Tibial nerve (tissue), 4 donors: ENCODE data around the gene PCDHGA12. TPM values are rescaled to one million over a fixed set of nuclear protein-coding genes. Genes with fewer than 3 reads are reported as not detected.

Experiments
- DNase-seq, 2 donors: peaks; one replicate each; pipeline ENCODE4 v3.0.0-alpha.2; 2019; ENCODE audit warnings: low spot score in 2 of 2
- H3K27ac ChIP-seq, 4 donors: fragments of 200-600 bp; sonication (generic) in 3 of 4; one replicate each; pipeline ENCODE4 v1.5.1; 2017 to 2019; ENCODE audit warnings: mild to moderate bottlenecking in 1 of 4
- H3K27me3 ChIP-seq, 2 donors: fragments of 200-600 bp; sonication (generic) in 1 of 2; one replicate each; pipeline versions ENCODE4 v1.5.1 to v1.6.0; 2017 to 2019
- H3K36me3 ChIP-seq, 3 donors: fragments of 200-600 bp; sonication (generic); one replicate each; pipeline ENCODE4 v1.5.1; 2018 to 2019
- H3K4me1 ChIP-seq, 4 donors: fragments of 200-600 bp; sonication (generic) in 3 of 4; one replicate each; pipeline ENCODE4 v1.5.1; 2017 to 2019
- H3K4me3 ChIP-seq, 4 donors: fragments of 200-600 bp; sonication (generic) in 3 of 4; one replicate each; pipeline ENCODE4 v1.5.1; 2017 to 2019; ENCODE audit warnings: mild to moderate bottlenecking in 1 of 4, moderate library complexity in 1 of 4
- H3K9me3 ChIP-seq, 4 donors: fragments of 200-600 bp; sonication (generic) in 3 of 4; one replicate each; pipeline ENCODE4 v1.5.1; 2017 to 2019
- EP300 ChIP-seq, 2 donors: sonication (generic); formaldehyde crosslinking; IDR thresholded peaks; one replicate each; pipeline ENCODE4 v1.6.1; 2017; ENCODE audit warnings: antibody characterized with exemption in 2 of 2, mild to moderate bottlenecking in 1 of 2
- POLR2A ChIP-seq, 2 donors: fragments of 450-650 bp; IDR thresholded peaks; one replicate each; pipeline ENCODE4 v1.6.1; 2017; ENCODE audit warnings: antibody characterized with exemption in 2 of 2, mild to moderate bottlenecking in 2 of 2, moderate library complexity in 2 of 2
- WGBS, 2 donors: methylation state at CpG; one replicate each; pipeline ENCODE4 v1.1.5; 2018; 5-methylcytosine and 5-hydroxymethylcytosine counted together
- total RNA-seq, 4 donors: library from RNA; depleted of rRNA; stranded (reverse); fragments of >200 nt; gene quantifications; one replicate each; pipeline ENCODE4 v1.1.0, GENCODE V29; 2016
- TF ChIP-seq, protein P1 (sequence below), 5 experiments: fragments of 200-600 bp in 3 of 5; fragments of 450-650 bp in 2 of 5; sonication (generic) in 3 of 5; IDR thresholded peaks; one replicate each; pipeline ENCODE4 v1.5.1; 2016 to 2019; ENCODE audit warnings: antibody characterized with exemption in 5 of 5, mild to moderate bottlenecking in 3 of 5, moderate library complexity in 2 of 5

Gene PCDHGA12
- total RNA-seq, 4 donors from 2014 or later = 7.9 to 19.8 (median 10.1) TPM

DNA sequence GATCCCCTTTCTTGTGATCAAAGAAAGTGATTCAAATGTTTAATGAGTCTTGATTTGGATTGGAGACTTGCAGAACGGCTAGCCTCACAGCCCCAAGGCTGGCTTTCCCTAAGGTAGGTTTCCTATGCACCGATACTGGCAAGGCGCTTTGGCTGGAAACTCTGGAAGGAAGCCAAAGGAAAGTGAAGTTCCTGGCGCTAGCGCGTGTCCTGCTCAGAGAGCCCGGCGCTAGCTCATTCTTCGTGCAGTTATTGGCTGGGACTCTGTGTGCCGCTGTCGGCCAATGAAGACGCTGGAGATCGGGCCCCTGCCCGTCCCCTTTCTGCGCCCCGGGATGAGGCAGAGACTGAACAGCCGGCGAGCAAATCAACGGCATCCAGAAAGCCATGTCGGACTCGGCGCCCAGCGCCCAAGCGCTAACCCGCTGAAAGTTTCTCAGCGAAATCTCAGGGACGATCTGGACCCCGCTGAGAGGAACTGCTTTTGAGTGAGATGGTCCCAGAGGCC is 45.4 kb downstream of the PCDHGA12 start, which contains the start of gene PCDHGC3:
TSS of gene PCDHGC3 (plus strand) at position 342 of the 507 bp plus-strand sequence. CDS start at position 493, 151 bp downstream.
- H3K27ac ChIP-seq = peak within 1 kb of the TSS; percentile 57 to 88 (median 78)
- H3K4me3 ChIP-seq = peak within 1 kb of the TSS; percentile 29 to 60 (median 46)
- H3K27me3 ChIP-seq = no peaks in the 10 kb centered on the region
- H3K4me1 ChIP-seq = peaks cover 3 to 44% (median 26%) of the 10 kb centered on the region in 4 donors
- TF ChIP-seq POLR2A (IDR thresholded peaks at IDR 0.05) (peak in 1 of 2 donors; percentile 47), EP300 (IDR thresholded peaks at IDR 0.05) (peak in 1 of 2 donors; percentile 72)
- TF ChIP-seq, protein P1, sequence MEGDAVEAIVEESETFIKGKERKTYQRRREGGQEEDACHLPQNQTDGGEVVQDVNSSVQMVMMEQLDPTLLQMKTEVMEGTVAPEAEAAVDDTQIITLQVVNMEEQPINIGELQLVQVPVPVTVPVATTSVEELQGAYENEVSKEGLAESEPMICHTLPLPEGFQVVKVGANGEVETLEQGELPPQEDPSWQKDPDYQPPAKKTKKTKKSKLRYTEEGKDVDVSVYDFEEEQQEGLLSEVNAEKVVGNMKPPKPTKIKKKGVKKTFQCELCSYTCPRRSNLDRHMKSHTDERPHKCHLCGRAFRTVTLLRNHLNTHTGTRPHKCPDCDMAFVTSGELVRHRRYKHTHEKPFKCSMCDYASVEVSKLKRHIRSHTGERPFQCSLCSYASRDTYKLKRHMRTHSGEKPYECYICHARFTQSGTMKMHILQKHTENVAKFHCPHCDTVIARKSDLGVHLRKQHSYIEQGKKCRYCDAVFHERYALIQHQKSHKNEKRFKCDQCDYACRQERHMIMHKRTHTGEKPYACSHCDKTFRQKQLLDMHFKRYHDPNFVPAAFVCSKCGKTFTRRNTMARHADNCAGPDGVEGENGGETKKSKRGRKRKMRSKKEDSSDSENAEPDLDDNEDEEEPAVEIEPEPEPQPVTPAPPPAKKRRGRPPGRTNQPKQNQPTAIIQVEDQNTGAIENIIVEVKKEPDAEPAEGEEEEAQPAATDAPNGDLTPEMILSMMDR (IDR thresholded peaks at IDR 0.05) = peak; percentile 38 to 74 (median 61)
- no peaks in the 10 kb centered on the region for H3K9me3 ChIP-seq
- DNase-seq = peak; percentile 79 to 84
- H3K36me3 ChIP-seq = peaks cover 0 to 6% (median 0%) of the 10 kb centered on the region in 3 donors
- WGBS, 2 donors = 0 to 2% methylated on average over 12 to 28 of the region's 28 CpGs

DNA sequence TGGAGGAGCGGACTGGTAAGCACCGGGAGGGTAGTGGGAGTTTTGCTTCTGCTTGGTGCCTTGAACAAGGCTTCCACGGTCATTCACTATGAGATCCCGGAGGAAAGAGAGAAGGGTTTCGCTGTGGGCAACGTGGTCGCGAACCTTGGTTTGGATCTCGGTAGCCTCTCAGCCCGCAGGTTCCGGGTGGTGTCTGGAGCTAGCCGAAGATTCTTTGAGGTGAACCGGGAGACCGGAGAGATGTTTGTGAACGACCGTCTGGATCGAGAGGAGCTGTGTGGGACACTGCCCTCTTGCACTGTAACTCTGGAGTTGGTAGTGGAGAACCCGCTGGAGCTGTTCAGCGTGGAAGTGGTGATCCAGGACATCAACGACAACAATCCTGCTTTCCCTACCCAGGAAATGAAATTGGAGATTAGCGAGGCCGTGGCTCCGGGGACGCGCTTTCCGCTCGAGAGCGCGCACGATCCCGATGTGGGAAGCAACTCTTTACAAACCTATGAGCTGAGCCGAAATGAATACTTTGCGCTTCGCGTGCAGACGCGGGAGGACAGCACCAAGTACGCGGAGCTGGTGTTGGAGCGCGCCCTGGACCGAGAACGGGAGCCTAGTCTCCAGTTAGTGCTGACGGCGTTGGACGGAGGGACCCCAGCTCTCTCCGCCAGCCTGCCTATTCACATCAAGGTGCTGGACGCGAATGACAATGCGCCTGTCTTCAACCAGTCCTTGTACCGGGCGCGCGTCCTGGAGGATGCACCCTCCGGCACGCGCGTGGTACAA is 46.0 kb downstream of the PCDHGA12 start:
- Histone ChIP-seq H3K9me3 (no peaks in the 10 kb centered on the region), H3K4me3 (peak overlapping the region; percentile 29 to 60 (median 46)), H3K27ac (peak overlapping the region; percentile 57 to 88 (median 78)), H3K27me3 (no peaks in the 10 kb centered on the region), H3K36me3 (peaks cover 0 to 1% (median 0%) of the 10 kb centered on the region in 3 donors), H3K4me1 (peaks cover 3 to 49% (median 26%) of the 10 kb centered on the region in 4 donors)
- DNase-seq = peak; percentile 41 to 50
- 1 to 2% methylated on average over 55 to 58 of the region's 58 CpGs for WGBS, 2 donors
- peak in 1 of 2 donors; percentile 7 for TF ChIP-seq POLR2A (IDR thresholded peaks at IDR 0.05)
- peak in 1 of 2 donors; percentile 4 for TF ChIP-seq EP300 (IDR thresholded peaks at IDR 0.05)
- TF ChIP-seq, protein P1 (IDR thresholded peaks at IDR 0.05) = no peak

DNA sequence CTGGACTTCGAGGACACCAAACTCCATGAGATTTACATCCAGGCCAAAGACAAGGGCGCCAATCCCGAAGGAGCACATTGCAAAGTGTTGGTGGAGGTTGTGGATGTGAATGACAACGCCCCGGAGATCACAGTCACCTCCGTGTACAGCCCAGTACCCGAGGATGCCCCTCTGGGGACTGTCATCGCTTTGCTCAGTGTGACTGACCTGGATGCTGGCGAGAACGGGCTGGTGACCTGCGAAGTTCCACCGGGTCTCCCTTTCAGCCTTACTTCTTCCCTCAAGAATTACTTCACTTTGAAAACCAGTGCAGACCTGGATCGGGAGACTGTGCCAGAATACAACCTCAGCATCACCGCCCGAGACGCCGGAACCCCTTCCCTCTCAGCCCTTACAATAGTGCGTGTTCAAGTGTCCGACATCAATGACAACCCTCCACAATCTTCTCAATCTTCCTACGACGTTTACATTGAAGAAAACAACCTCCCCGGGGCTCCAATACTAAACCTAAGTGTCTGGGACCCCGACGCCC is 46.8 kb downstream of the PCDHGA12 start:
- Histone ChIP-seq H3K9me3 (no peaks in the 10 kb centered on the region), H3K36me3 (no peaks in the 10 kb centered on the region), H3K4me3 (peak overlapping the region; percentile 29 to 60 (median 46)), H3K27me3 (no peaks in the 10 kb centered on the region), H3K27ac (peak overlapping the region in 2 of 4 donors; percentile 86 to 88), H3K4me1 (peaks cover 3 to 52% (median 26%) of the 10 kb centered on the region in 4 donors)
- 32 to 37% methylated on average over 24 of the region's 24 CpGs for WGBS, 2 donors
- TF ChIP-seq, protein P1 (IDR thresholded peaks at IDR 0.05) = no peak
- TF ChIP-seq POLR2A (IDR thresholded peaks at IDR 0.05) (no peak), EP300 (IDR thresholded peaks at IDR 0.05) (no peak)
- DNase-seq = no peak

DNA sequence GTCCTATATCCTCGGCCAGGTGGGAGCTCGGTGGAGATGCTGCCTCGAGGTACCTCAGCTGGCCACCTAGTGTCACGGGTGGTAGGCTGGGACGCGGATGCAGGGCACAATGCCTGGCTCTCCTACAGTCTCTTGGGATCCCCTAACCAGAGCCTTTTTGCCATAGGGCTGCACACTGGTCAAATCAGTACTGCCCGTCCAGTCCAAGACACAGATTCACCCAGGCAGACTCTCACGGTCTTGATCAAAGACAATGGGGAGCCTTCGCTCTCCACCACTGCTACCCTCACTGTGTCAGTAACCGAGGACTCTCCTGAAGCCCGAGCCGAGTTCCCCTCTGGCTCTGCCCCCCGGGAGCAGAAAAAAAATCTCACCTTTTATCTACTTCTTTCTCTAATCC is 47.5 kb downstream of the PCDHGA12 start:
- Histone ChIP-seq H3K4me3 (peak overlapping the region in 2 of 4 donors; percentile 43 to 60), H3K27me3 (no peaks in the 10 kb centered on the region), H3K4me1 (peaks cover 3 to 56% (median 26%) of the 10 kb centered on the region in 4 donors), H3K9me3 (no peaks in the 10 kb centered on the region), H3K36me3 (no peaks in the 10 kb centered on the region), H3K27ac (no peak overlapping the region)
- TF ChIP-seq POLR2A (IDR thresholded peaks at IDR 0.05) = no peak
- TF ChIP-seq, protein P1 (IDR thresholded peaks at IDR 0.05) = no peak
- TF ChIP-seq EP300 (IDR thresholded peaks at IDR 0.05) = no peak
- no peak for DNase-seq
- WGBS, 2 donors = 57 to 59% methylated on average over 9 of the region's 13 CpGs
